Right lobe of liver (tissue), 6 donors: ENCODE measurements around the gene BMF. TPM values are rescaled to one million over a fixed set of nuclear protein-coding genes. Genes with fewer than 3 reads are reported as not detected.
A peak's percentile ranks its signal among the peaks of the same experiment; 100 is the strongest.
"Not testable (repeated sequence)": the region's sequence is repeated elsewhere in the genome, so short reads cannot be mapped to it uniquely, and the experiment has no call there.

ENCODE experiments used
- ATAC-seq, 4 donors: fragments of 200-7000 bp; cut with Tn5 transposase; one replicate each; pipeline ENCODE4 v1.9.1; 2020; ENCODE audit warnings: mild to moderate bottlenecking in 4 of 4, moderate library complexity in 4 of 4
- DNase-seq, 3 donors: peaks; one replicate each; pipeline ENCODE4 v3.0.0-alpha.2; 2020
- H3K27ac ChIP-seq, 3 donors: fragments of 200-600 bp; one replicate each; pipeline ENCODE4 v1.8.0; 2022
- H3K27me3 ChIP-seq, 2 donors: fragments of 200-600 bp; one replicate each; pipeline ENCODE4 v1.8.0; 2022
- H3K36me3 ChIP-seq, 4 donors: fragments of 200-600 bp; sonication (generic) in 1 of 4; one replicate each; pipeline versions ENCODE4 v1.5.1 to v1.8.0; 2017 to 2022; ENCODE audit warnings: control low read depth in 1 of 4
- H3K4me1 ChIP-seq, 4 donors: fragments of 200-600 bp; sonication (generic) in 1 of 4; one replicate each; pipeline versions ENCODE4 v1.5.1 to v1.8.0; 2017 to 2022; ENCODE audit warnings: control low read depth in 1 of 4
- H3K4me3 ChIP-seq, 3 donors: fragments of 200-600 bp; one replicate each; pipeline ENCODE4 v1.8.0; 2022
- H3K9me3 ChIP-seq, 4 donors: fragments of 200-600 bp; sonication (generic) in 1 of 4; one replicate each; pipeline versions ENCODE4 v1.5.1 to v1.8.0; 2017 to 2022; ENCODE audit warnings: control low read depth in 1 of 4
- POLR2A ChIP-seq: fragments of 450-650 bp; IDR thresholded peaks from one replicate; pipeline ENCODE4 v1.6.1; 2017; ENCODE audit warnings: antibody characterized with exemption, mild to moderate bottlenecking
- WGBS: methylation state at CpG from one replicate; pipeline ENCODE4 v1.1.6; 2018; ENCODE audit warnings: low coverage, low lambda C conversion rate; ENCODE audit not compliant: insufficient coverage; ENCODE audit errors: missing lambda C conversion rate; 5-methylcytosine and 5-hydroxymethylcytosine counted together
- intact Hi-C, 2 donors: fragments of 100-400 bp; cut with DNase I; formaldehyde crosslinking; loops; one replicate each; pipeline versions ENCODE4 v1.11.2 to v1.14.1; 2022
- long read RNA-seq: library from polyadenylated mRNA; unstranded; transcript quantifications from one replicate; pipeline ENCODE4 v2.0.0, GENCODE V29; 2019
- total RNA-seq, 6 experiments: library from RNA; depleted of rRNA in 2 of 6; stranded (reverse); fragments of >200 nt in 2 of 6; fragmentation: NEBNext Ultra II Directional in 3 of 6; extraction: Animal tissue kit (Norgen Biotek cat#: 25700) in 3 of 6; gene quantifications; one replicate each; pipeline versions ENCODE4 v1.1.0 to v1.2.4, GENCODE V29; 2016 to 2023
- TF ChIP-seq, protein P1 (sequence below), 4 donors: fragments of 200-600 bp in 3 of 4; fragments of 450-650 bp in 1 of 4; IDR thresholded peaks; one replicate each; pipeline versions ENCODE4 v1.5.1 to v1.8.0; 2016 to 2022; ENCODE audit warnings: antibody characterized with exemption in 4 of 4, mild to moderate bottlenecking in 2 of 4
- donor health status: DM: no; HTN: yes; CAD: no.
- donor health status: DM: no; HTN: no; CAD: no.
- donor health status: DM: no; HTN: no; CAD: no.
- donor health status: DM: no; HTN: yes; CAD: no.
- donor health status: DM: no; HTN: yes; CAD: no.

Gene BMF, protein sequence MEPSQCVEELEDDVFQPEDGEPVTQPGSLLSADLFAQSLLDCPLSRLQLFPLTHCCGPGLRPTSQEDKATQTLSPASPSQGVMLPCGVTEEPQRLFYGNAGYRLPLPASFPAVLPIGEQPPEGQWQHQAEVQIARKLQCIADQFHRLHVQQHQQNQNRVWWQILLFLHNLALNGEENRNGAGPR
- total RNA-seq: 1 to 10 TPM; 1.7 to 7.3 (median 3.4) TPM
- long read RNA-seq: 0 reads

DNA sequence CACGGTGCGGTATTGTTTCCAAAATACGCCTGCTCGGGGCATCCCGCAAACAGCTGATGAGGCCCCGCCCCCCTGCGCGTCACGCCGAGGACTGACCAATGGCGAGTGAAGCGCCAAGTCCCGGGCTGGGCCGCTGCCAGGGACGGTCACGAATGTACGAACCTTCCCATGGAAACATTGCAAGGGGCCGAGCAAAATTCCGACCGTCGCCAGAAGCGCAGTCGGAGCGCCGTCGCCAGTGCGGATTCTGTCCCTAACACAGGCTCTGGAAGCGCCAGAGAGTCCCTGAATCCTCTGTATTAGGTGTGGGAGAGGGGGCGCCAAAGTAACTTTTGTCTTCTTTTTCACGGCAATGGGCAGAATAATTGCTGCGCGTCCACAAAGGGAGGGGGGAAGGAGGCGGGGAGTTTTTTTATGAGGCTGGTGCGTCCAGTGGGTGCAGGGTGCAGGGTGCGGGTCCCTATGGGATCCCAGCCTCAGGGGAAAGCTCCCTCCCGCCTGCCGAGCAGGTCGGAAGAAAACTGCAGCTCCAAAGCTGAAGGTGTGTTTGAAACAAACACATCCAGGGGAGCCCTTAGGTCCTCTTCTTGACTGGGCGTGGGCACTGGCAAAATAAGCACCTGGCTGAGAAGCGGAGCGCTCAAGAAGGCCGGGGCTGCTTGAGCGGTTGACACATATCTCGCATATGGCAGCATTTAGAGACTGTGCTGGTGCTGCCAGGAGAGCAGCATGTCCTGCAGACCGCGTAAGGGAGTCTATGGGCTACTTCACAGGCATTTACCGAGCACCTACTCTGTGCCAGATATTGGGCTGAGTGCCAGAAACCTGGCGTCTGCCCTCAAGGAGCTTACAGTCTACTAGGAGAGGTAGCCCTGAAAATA is at the start of gene BMF:
BMF (minus strand) TSS at position 25 of the 881 bp plus-strand sequence. CDS start 2,793 bp downstream, outside the sequence.
- no peaks in the 10 kb centered on the region for H3K27me3 ChIP-seq
- 10% methylated on average over 12 of the region's 48 CpGs for WGBS
- H3K4me1 ChIP-seq: peaks cover 0 to 42% (median 18%) of the 10 kb centered on the region in 4 donors
- ATAC-seq: peak; percentile 78 to 83 (median 80)
- no peaks in the 10 kb centered on the region for H3K9me3 ChIP-seq
- H3K27ac ChIP-seq: peak within 1 kb of the TSS; percentile 73 to 83 (median 78)
- H3K36me3 ChIP-seq: no peaks in the 10 kb centered on the region
- TF ChIP-seq, protein P1, sequence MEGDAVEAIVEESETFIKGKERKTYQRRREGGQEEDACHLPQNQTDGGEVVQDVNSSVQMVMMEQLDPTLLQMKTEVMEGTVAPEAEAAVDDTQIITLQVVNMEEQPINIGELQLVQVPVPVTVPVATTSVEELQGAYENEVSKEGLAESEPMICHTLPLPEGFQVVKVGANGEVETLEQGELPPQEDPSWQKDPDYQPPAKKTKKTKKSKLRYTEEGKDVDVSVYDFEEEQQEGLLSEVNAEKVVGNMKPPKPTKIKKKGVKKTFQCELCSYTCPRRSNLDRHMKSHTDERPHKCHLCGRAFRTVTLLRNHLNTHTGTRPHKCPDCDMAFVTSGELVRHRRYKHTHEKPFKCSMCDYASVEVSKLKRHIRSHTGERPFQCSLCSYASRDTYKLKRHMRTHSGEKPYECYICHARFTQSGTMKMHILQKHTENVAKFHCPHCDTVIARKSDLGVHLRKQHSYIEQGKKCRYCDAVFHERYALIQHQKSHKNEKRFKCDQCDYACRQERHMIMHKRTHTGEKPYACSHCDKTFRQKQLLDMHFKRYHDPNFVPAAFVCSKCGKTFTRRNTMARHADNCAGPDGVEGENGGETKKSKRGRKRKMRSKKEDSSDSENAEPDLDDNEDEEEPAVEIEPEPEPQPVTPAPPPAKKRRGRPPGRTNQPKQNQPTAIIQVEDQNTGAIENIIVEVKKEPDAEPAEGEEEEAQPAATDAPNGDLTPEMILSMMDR (IDR thresholded peaks at IDR 0.05): peak in 3 of 4 donors; percentile 21 to 32 (median 24)
- no peak for TF ChIP-seq POLR2A
- DNase-seq: peak; percentile 99 to 100 (median 100)
- intact Hi-C loops: loop anchor here in 1 of 2 donors (10.0 kb wide), 1 partner anchor 64 kb away; no protein-coding TSS in a partner anchor
- peak within 1 kb of the TSS; percentile 49 to 75 (median 71) for H3K4me3 ChIP-seq

DNA sequence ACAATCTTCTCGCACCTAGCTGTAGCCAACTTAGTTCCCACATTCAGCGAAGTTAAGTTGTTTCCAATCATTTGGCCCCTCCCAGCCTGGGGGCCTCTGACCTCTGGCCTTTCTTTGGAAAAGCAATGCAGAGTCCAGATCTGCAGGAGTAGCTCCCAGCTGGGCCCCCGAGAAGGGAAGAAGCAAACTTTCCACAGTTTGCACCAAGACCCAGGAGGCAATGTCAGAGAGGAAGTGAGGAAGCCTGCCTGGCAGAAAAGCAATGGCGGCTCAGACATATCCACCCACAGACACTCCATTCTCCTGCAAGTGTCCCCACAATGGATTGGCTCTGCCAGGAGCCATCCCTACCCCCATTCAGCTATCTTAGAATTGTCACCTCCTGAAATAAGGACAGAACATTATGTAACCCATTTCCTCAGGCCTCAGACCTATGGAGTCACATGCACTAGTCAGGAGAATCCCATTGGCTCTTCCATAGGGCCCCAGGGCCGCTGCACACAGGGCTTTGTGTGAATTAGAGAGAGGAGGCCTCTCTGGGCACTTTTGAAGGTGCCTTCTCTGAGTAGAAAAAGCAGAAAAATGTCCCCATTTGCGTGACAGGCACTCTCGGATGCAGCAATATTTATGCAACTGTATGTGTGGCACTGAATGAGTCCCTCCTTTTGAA is 49.2 kb upstream of the BMF start:
- H3K4me3 ChIP-seq: no peak overlapping the region
- intact Hi-C loops: no loop called here
- DNase-seq (no peak), ATAC-seq (no peak)
- H3K36me3 ChIP-seq: no peaks in the 10 kb centered on the region
- H3K9me3 ChIP-seq: no peaks in the 10 kb centered on the region
- no peak overlapping the region for H3K27ac ChIP-seq
- H3K27me3 ChIP-seq: no peaks in the 10 kb centered on the region
- TF ChIP-seq POLR2A: no peak
- TF ChIP-seq, protein P1 (IDR thresholded peaks at IDR 0.05): no peak
- 89% methylated on average over 6 of the region's 7 CpGs for WGBS
- H3K4me1 ChIP-seq: peaks cover 0 to 6% (median 0%) of the 10 kb centered on the region in 4 donors

DNA sequence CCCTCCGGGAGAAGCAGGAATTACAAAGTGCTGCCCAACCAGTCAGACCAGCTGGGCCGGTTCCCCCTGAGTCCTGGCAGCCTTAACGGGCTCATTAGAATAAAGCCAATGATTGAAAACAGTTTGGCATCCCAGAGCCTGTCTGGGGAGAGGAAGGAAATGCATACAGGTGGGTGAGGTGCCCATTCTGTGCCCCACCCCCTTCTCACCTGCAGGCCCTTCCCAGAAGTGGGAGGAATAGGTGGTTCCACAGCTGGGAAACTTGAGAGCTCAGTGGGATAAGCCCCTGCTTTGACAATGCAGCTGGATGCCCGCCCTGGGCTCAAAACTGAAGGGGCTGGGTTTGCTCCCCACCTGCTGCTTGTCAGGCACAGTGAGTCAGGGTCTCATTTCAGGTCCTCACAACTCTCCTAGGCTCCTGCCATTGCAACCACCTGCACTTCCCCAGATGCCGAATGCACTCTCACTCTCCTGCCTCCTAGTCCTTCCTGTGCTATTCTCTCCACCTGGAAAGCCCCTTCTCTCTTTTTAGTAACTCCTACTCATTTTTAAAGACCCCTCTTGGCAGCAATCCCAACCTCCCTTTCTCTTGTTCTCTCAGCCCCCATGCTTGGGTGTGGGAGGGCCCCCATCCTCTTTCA is 46.7 kb upstream of the BMF start:
- Histone ChIP-seq H3K36me3 (no peaks in the 10 kb centered on the region), H3K9me3 (no peaks in the 10 kb centered on the region), H3K27ac (no peak overlapping the region), H3K27me3 (no peaks in the 10 kb centered on the region), H3K4me1 (no peaks in the 10 kb centered on the region), H3K4me3 (no peak overlapping the region)
- ATAC-seq (no peak), DNase-seq (no peak)
- TF ChIP-seq, protein P1 (IDR thresholded peaks at IDR 0.05): no peak
- TF ChIP-seq POLR2A: no peak
- intact Hi-C loops: no loop called here
- WGBS: 100% methylated on average over 1 of the region's 5 CpGs

DNA sequence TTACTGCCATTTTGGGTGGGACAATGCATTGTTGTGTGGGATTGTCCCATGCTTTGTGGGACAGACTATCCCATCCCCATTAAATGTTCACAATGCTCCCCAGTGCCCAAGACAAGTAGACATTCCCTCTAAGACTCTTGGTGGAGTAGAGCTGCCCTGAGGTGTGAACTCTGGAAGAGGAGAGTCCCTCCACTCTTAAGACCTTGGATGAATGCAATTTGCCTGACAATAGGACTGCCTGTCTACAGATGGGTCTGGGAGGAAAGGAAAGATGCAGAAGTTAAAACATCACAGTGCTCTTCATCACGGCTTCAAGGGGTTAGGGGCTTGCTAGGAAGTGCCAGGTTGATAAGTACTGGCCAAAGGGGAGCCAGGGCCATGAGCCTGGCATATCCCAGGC is 46.1 kb upstream of the BMF start:
- WGBS: no CpG with 5 or more reads among the region's 1 CpG
- H3K9me3 ChIP-seq, H3K4me1 ChIP-seq, H3K36me3 ChIP-seq, H3K27me3 ChIP-seq, H3K4me3 ChIP-seq, ATAC-seq, DNase-seq, H3K27ac ChIP-seq, intact Hi-C loops: not testable (repeated sequence)
